Upper lobe of left lung (tissue), 4 donors: ENCODE results near the gene HBA1.

Source experiments
- CTCF ChIP-seq, 6 experiments: fragments of 450-650 bp in 4 of 6; fragments of 200-600 bp in 2 of 6; sonication (generic) in 2 of 6; IDR thresholded peaks; one replicate each; pipeline ENCODE4 v1.5.1; 2016 to 2019; ENCODE audit warnings: antibody characterized with exemption in 6 of 6
- POLR2A ChIP-seq, 4 donors: fragments of 450-650 bp; IDR thresholded peaks; one replicate each; pipeline ENCODE4 v1.5.1; 2016 to 2017; ENCODE audit warnings: antibody characterized with exemption in 4 of 4, mild to moderate bottlenecking in 2 of 4

DNA sequence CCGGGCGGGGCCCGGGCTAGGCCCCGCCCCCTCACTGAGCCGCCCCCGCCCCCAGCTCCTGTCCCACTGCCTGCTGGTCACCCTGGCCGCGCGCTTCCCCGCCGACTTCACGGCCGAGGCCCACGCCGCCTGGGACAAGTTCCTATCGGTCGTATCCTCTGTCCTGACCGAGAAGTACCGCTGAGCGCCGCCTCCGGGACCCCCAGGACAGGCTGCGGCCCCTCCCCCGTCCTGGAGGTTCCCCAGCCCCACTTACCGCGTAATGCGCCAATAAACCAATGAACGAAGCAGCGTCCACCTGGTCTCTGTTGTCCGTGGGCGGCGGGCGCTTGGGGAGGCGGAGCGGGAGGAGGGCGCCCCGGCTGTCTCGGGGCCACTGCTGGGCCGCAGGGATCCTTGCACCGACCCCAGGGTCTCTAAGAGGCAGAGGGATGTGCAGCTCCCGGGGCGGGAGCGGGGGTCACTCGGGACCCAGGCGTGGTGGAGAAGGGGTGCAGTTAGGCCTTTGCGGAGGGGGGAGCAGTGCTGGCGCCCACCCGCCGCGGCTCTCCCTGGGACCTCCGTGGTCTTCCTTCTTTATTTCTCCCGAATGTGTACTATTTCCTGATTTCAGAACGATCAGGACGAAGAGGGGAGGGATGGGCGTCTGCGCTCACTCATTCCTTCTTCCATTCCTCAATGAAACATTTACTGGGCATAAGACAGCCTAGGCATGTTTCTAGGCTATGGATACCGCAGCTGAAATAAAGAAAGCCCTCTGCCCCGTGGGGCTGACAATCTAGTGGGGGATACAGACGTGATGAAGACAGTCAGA lies 22.1 kb upstream of the HBA1 start:
- no peak for TF ChIP-seq CTCF (IDR thresholded peaks at IDR 0.05)
- TF ChIP-seq POLR2A (IDR thresholded peaks at IDR 0.05) = no peak
